Ovary (tissue), 10 donors: ENCODE results near the gene ZNF592. TPM values are rescaled to one million over a fixed set of nuclear protein-coding genes. Genes with fewer than 3 reads are reported as not detected.

ENCODE experiments used
- DNase-seq, 5 donors: peaks; one replicate each; pipeline ENCODE4 v3.0.0-alpha.2; 2019 to 2020
- H3K27ac ChIP-seq, 2 donors: fragments of 200-600 bp; one replicate each; pipeline versions ENCODE4 v1.5.1 to v1.8.0; 2019 to 2022
- H3K27me3 ChIP-seq: fragments of 200-600 bp; one replicate; pipeline ENCODE4 v1.8.0; 2022
- H3K36me3 ChIP-seq: fragments of 200-600 bp; sonication (generic); one replicate; pipeline ENCODE4 v1.5.1; 2019
- H3K4me1 ChIP-seq: one replicate; pipeline ENCODE4 v1.8.1; 2013; ENCODE audit warnings: mild to moderate bottlenecking, moderate library complexity; ENCODE audit not compliant: insufficient read depth
- H3K4me3 ChIP-seq: fragments of 200-600 bp; sonication (generic); one replicate; pipeline ENCODE4 v1.5.1; 2017
- H3K9me3 ChIP-seq, 2 donors: fragments of 200-600 bp in 1 of 2; sonication (generic) in 1 of 2; one replicate each; pipeline versions ENCODE4 v1.5.1 to v1.8.1; 2013 to 2019; ENCODE audit warnings: mild to moderate bottlenecking in 1 of 2, moderate library complexity in 1 of 2
- CTCF ChIP-seq, 3 donors: fragments of 450-650 bp in 2 of 3; fragments of 200-600 bp in 1 of 3; IDR thresholded peaks; one replicate each; pipeline versions ENCODE4 v1.5.1 to v1.8.0; 2016 to 2022; ENCODE audit warnings: antibody characterized with exemption in 3 of 3, mild to moderate bottlenecking in 1 of 3
- EP300 ChIP-seq: sonication (generic); formaldehyde crosslinking; IDR thresholded peaks from one replicate; pipeline ENCODE4 v1.6.1; 2017; ENCODE audit warnings: antibody characterized with exemption
- POLR2A ChIP-seq: fragments of 450-650 bp; IDR thresholded peaks from one replicate; pipeline ENCODE4 v1.6.1; 2017; ENCODE audit warnings: antibody characterized with exemption, mild to moderate bottlenecking, moderate library complexity
- WGBS, 3 donors: extraction: QIAGEN DNeasy Blood & Tissue Kit in 1 of 3; methylation state at CpG; one replicate each; pipeline versions ENCODE4 v1.1.5 to v1.1.7; 2013 to 2017; 5-methylcytosine and 5-hydroxymethylcytosine counted together
- intact Hi-C, 4 donors: fragments of 100-400 bp; cut with DNase I; formaldehyde crosslinking; loops; one replicate each; pipeline versions ENCODE4 v1.11.0 to v1.15.1; 2022 to 2023
- long read RNA-seq, 3 donors: library from polyadenylated mRNA in 2 of 3; unstranded in 2 of 3; transcript quantifications; one replicate each; pipeline ENCODE4 v2.0.0 and lab custom pipeline, GENCODE V29; 2021 to 2026
- polyA plus RNA-seq, 2 donors: library from polyadenylated mRNA; stranded (reverse); fragments of 200-250 nt in 1 of 2; fragments of 350-450 nt in 1 of 2; fragmentation: Illumina TruSeq in 1 of 2; extraction: RNeasy Lipid Tissue Mini Kit (QIAGEN cat#74804) in 1 of 2; gene quantifications; one replicate each; pipeline ENCODE4 v1.2.3, GENCODE V29; 2013 to 2014
- total RNA-seq, 7 donors: library from RNA; depleted of rRNA in 2 of 7; stranded (reverse); fragments of >200 nt in 2 of 7; fragmentation: NEBNext Ultra II Directional in 3 of 7; extraction: Animal tissue kit (Norgen Biotek cat#: 25700) in 3 of 7; gene quantifications; one replicate each; pipeline versions ENCODE4 v1.1.0 to v1.2.4, GENCODE V29; 2016 to 2023
- donor health status: DM: no; HTN: no; CAD: no; lungs with moderate emphysema.
- donor health status: DM: no; HTN: no; CAD: no.
- donor health status: Bipolar disorder and iron deficiency.
- donor health status: DM: yes; HTN: yes; CAD: no.
- donor health status: DM: no; HTN: no; CAD: no.
- donor health status: DM: yes; HTN: yes; CAD: no.

Gene ZNF592
- 10 to 100 TPM; 10.9 to 37.3 (median 28.5) TPM for total RNA-seq
- 10 to 100 TPM; 12.1 to 14.1 TPM for polyA plus RNA-seq
- long read RNA-seq, donor 1, full-length matches to known transcripts, result 6 of 28 reads
- long read RNA-seq, donor 1, partial matches to known transcripts, result 12 of 28 reads
- long read RNA-seq, donor 1, other reads (novel, unspliced or antisense), result 10 of 28 reads
- long read RNA-seq, donor 2, partial matches to known transcripts, result 5 of 5 reads
- long read RNA-seq, donor 2, other reads (novel, unspliced or antisense), result 0 of 5 reads
- long read RNA-seq, donor 3, full-length matches to known transcripts, result 17 of 46 reads
- long read RNA-seq, donor 3, partial matches to known transcripts, result 18 of 46 reads
- long read RNA-seq, donor 3, other reads (novel, unspliced or antisense), result 11 of 46 reads

DNA sequence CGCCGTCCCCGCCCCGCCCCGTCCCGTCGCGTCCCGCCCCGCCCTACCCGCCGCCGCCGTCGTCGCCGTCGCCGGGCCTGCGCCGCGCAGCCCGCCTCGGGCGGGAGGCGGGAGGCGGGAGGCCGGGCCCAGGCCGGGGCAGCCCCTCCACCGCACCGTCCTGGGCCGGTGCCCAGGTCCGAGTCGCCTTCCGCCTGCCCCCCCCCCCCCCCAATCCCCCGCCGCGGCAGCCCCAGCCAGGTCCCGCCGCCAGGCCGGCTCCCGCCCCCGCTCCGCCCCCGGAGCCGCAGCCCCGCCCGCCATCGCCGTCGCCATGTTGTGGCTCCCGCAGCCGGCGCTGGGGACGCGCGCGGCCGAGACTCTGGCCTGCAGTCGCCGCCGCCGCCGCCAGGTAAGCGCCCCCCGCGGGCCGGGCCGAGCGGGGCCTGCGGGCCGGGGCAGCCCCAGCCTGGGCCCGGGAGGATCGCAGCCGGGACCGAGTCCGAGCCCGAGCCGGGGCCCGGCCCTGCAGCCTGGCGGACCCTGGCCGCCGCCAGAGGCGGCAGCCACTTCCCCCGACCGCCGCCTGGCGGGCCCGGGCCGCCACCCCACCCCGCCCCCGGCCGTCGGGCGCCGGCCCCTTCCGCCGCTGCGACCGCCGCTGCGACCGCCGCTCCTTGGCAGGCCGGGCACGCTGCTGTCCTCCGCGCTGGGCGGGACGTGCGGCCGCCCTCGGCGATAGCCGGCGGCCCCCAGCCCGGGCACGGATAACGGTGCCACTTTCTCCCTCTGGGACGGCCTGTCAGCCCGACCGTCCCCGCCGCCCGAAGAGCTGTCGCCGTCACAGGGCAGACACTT lies at the start of gene ZNF592:
Gene ZNF592, plus strand, starts transcription at position 319 of the 837 bp plus-strand sequence. CDS start 34,084 bp downstream, outside the sequence.
- TF ChIP-seq CTCF (IDR thresholded peaks at IDR 0.05), result peak in 2 of 3 donors; percentile 68 to 76
- peak; percentile 39 for TF ChIP-seq POLR2A
- TF ChIP-seq EP300, result no peak
- peak; percentile 86 to 91 (median 89) for DNase-seq
- Histone ChIP-seq H3K36me3 (no peaks in the 10 kb centered on the region), H3K27me3 (no peaks in the 10 kb centered on the region), H3K4me1 (peaks cover 9% of the 10 kb centered on the region), H3K27ac (peak within 1 kb of the TSS; percentile 87 to 95), H3K9me3 (no peaks in the 10 kb centered on the region), H3K4me3 (peak within 1 kb of the TSS; percentile 88)
- intact Hi-C loops, result loop anchor here in 3 of 4 donors (5.0 to 10.0 kb wide), 4 partner anchors 64 to 166 kb away; partner anchors contain the start of gene ALPK3 (in 1 of the 3)
- 1 to 3% (median 1%) methylated on average over 7 to 127 of the region's 127 CpGs for WGBS, 3 donors

GRCh38 chr15:84699538-84700191 lies 48.7 kb upstream of the ZNF592 start:
- Histone ChIP-seq H3K4me3 (no peak overlapping the region), H3K27ac (no peak overlapping the region), H3K36me3 (no peaks in the 10 kb centered on the region), H3K27me3 (no peaks in the 10 kb centered on the region), H3K4me1 (peaks cover 1% of the 10 kb centered on the region), H3K9me3 (no peaks in the 10 kb centered on the region)
- 91 to 92% (median 91%) methylated on average over 8 of the region's 8 CpGs for WGBS, 3 donors
- TF ChIP-seq POLR2A, result no peak
- TF ChIP-seq CTCF (IDR thresholded peaks at IDR 0.05), result no peak
- TF ChIP-seq EP300, result no peak
- intact Hi-C loops, result no loop called here
- DNase-seq, result no peak

DNA sequence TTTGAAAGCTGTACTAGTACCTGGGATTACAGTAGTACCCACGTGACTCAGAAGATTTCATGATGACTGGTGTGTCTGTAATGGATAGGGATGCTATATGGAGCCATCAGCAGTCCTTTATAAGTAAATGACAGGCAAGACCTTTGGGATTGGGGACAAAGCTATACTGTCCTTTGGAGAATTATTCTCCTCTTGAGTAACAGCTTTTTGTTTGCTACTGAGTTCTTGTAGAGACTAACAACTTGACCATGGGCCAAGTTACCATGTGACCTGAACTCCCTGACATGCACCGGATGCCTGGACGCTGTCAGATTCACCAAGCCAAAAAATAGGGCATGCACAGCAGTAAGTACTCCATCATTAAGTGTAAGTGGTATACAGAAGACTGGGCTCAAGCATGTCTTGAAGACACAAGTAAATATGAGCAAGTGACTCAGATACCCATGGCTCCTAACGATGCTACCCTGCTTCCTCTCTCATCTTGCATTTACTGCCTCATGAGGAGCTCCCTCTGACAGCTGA lies 45.4 kb upstream of the ZNF592 start:
- H3K36me3 ChIP-seq, result no peaks in the 10 kb centered on the region
- 24 to 34% (median 30%) methylated on average over 4 of the region's 4 CpGs for WGBS, 3 donors
- no peak for TF ChIP-seq CTCF (IDR thresholded peaks at IDR 0.05)
- no peak for TF ChIP-seq POLR2A
- TF ChIP-seq EP300, result no peak

DNA sequence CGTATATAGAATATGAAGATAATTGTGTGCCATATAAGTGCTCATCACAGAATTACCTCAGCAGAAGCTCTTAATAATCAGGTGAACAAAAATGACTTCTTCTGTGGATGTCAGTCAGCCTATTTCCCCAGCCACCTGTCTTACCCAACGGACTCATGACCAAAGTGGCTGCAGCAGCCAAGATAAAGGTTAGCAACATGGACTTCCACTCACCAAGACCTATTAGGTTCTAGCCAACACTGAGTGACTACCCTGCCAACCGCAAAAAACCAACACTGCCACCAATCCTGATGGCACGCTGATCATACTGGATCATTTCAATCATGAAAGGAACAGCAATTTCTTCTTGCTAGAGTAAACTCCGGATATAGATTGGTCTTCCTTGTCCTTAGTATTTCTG lies 44.6 kb upstream of the ZNF592 start:
- Histone ChIP-seq H3K4me1 (peaks cover 1% of the 10 kb centered on the region), H3K4me3 (no peak overlapping the region), H3K27ac (no peak overlapping the region), H3K36me3 (no peaks in the 10 kb centered on the region), H3K27me3 (no peaks in the 10 kb centered on the region), H3K9me3 (no peaks in the 10 kb centered on the region)
- no peak for DNase-seq
- 93 to 96% (median 94%) methylated on average over 5 of the region's 5 CpGs for WGBS, 3 donors
- intact Hi-C loops, result no loop called here
- TF ChIP-seq POLR2A (no peak), EP300 (no peak), CTCF (IDR thresholded peaks at IDR 0.05) (no peak)

More for the DNA sequence above, 45.4 kb upstream of the ZNF592 start:
- DNase-seq, result peak in 4 of 5 donors; percentile 36 to 68 (median 58)
- Histone ChIP-seq H3K27me3 (no peaks in the 10 kb centered on the region), H3K9me3 (no peaks in the 10 kb centered on the region), H3K4me3 (no peak overlapping the region), H3K27ac (peak overlapping the region in 1 of 2 donors; percentile 31), H3K4me1 (peaks cover 1% of the 10 kb centered on the region)
- intact Hi-C loops, result no loop called here
